ENCODE results near the gene GKN2.
"Not testable (repeated sequence)": the region's sequence is repeated elsewhere in the genome, so short reads cannot be mapped to it uniquely, and the experiment has no call there.

GKN2 gene

DNA sequence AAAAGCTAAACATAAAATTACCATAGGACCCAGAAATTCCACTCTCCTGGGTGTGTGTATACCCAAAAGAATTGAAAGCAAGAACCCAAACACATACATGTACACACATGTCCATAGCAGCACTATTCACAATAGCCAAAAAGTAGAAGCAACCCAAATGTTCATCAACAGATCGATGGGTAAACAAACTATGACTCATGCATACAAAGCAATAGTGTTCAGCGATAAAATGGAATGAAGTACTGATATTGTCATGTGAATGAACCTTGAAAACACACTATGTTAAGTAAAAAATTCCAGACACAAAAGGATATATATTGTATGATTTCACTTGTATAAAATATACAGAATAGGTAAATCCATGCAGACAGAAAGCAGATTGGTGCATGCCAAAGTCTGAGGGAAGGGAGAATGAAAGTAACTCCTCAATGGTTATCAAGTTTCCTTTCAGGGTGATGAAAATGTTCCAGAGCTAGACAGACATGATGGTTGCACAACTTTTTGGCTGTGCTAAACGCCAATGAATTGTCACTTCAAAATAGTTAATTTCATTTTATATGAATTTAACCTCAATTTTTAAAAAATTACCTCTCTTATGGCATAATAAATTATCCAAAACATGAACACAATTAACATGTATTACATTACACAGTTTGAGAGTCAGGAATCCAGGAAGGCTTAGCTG, 35.5 kb downstream of the GKN2 start:
- no peak for DNase-seq

DNA sequence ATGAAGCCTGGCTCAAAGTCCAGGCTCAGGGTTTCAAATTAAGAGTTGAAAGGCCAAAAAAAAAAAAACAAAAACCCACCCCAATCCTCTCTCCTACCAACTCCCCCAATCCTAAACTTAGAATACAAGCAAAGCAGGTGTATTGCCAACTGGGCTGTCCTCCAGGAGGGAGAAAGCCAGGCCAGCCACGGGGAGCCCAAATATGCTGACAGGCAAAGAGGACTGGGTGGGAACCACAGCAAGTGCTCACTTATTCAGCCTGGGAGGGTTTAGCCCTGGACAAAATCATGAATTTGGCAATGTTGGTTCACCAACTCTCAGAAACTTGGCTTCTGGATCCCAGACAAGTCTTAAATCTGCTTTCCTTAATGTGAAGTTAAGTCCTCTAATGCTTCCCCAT, 36.5 kb downstream of the GKN2 start:
- no peak for DNase-seq

DNA sequence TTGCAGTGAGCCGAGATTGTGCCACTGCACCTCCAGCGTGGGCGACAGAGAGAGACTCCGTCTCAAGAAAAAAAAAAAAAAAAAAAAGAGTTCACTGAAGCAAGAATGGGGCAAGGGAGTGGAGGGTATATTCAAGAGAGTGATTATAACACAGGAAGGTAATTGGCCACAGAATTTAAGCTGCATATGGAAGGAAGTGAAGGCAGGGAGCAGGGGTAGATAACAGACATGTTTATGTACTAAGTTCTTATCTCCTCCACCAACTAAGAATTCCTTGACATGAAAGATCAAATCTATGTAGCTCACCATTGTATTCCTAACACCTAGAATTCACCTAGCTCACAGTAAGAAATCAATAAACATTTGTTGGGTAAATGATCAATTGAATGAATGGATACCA, 37.3 kb downstream of the GKN2 start:
- no peak for DNase-seq

DNA sequence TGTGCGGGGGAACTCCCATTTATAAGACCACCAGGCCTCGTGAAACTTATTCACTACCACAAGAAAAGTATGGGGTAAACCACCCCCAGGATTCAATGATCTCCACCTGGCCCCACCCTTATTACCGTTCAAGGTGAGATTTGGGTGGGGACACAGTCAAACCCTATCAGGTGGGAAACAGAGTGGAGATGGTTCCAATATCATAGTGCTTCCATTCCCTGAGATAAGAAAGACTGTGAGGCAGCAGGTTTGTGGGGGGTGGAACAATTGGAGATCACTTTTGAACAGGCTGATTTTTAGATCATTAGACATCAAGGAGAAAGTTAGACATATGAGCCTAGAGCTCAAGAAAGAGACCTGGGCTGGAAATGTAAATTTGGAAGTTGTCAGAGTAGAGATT, 39.3 kb downstream of the GKN2 start:
- DNase-seq: no peak

DNA sequence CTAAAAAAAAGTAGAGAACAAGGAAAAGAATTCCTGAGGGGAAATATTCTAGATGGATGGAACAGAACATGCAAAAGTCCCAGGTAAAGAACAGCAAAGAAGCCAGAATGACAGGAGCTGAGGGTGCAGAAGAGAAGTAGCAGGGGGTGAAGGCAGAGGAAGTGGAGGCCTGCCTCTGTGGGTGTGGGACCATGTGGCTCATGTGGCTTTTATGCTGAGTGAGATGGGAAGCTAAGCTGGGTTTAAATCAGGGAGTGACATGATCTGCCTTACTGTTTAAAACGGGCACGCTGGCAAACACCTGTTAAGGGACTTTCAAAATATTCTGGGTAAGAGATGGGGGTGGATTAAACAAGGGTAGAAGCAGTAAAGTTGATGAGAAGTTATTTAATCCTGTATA, 40.0 kb downstream of the GKN2 start:
- DNase-seq: no peak

DNA sequence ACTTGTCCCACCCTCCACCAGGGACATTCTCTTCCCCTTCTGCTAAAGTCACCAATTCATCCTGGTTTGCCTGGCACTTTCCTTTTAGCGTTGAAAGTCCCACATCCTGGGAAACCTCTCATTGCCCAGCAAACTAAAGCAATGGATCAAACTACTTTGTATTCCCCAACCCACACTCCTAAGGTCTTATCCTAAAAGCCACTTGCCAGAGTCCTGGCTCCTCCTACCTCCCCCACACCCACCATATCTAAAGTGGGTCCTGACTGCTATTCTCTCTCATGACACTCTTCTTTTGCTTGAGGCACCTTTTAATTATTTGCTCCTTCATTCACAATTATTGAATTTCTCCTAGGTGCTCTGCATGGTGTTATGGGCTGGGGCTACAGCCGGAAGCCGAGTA, 40.6 kb downstream of the GKN2 start:
- DNase-seq: no peak

DNA sequence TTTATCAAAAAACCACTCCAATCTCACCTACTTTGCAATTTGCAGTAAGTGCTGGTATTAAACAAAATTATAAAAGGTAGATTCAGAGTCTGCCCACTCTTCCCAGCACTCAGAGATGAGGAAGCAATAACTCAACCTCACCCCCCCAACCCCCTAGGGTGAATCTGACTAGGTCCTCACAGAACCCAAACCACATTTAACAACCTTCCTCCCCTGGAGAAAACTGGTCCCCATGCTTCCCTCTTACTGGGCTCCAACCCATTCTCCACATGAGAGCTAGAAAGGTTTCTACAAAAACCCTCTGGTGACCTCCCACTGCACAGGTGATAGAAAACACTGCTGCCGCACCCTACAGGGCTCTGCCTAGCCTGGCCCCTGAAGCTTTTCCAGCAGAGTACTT, 41.0 kb downstream of the GKN2 start:
- DNase-seq: no peak

DNA sequence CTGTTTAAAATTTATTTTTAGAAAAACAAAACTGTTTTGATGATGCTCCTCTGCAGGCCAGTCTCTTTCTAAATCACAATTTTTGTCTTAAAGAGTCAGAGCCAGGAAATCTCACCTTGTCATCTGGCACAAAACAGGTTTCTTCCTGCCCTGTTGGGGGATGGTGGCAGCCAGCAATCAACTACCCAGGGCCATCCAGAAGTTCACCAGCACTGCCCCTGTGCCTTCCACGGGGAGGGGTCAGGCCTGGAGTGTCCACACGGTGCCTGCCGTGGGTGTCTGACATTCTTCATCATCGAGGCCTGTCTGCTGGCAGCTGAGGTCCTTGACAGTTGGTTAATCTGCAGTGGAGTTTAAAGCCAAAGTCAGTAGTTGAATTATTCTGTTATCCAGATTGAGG, 41.4 kb downstream of the GKN2 start:
- DNase-seq: no peak

DNA sequence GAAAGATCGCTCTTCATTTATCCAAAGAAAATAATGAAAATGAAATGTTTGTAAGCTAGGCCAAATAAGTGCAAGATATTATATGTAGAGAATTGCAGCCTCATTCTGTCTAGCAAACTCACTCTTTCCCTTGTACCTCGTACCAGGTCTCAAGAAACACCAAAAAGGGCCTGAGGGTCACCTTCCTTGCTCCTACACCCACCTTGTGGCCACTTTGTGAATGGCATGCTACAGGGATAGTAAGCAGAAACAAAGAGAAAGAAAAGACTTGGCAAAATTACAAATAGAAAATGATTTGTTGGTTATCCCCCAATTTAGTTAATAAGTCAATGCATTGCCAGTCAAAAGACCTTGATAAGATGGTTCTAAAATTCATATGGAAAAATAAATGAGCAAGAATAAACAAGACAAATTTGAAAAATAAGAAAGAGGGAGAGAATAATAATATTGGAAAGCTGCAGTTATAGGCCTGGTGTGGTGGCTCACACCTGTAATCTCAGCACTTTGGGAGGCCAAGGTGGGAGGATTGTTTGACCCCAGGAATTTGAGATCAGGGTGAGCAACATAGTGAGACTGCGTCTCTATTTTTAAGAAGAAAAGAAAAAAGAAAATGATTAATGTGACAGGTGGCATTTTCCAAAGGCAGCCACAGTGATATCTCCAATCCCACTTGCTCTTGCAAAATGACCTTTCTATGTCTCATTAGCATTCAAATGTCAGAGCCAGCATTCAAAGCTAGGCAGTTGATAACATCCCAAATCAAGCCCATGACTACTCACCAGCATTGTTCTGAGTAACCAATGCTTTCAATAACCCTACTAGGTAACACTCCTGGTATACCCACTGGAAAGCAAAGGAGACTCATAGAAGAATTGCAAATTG, 42.7 kb downstream of the GKN2 start:
- peak; percentile 31 for DNase-seq

DNA sequence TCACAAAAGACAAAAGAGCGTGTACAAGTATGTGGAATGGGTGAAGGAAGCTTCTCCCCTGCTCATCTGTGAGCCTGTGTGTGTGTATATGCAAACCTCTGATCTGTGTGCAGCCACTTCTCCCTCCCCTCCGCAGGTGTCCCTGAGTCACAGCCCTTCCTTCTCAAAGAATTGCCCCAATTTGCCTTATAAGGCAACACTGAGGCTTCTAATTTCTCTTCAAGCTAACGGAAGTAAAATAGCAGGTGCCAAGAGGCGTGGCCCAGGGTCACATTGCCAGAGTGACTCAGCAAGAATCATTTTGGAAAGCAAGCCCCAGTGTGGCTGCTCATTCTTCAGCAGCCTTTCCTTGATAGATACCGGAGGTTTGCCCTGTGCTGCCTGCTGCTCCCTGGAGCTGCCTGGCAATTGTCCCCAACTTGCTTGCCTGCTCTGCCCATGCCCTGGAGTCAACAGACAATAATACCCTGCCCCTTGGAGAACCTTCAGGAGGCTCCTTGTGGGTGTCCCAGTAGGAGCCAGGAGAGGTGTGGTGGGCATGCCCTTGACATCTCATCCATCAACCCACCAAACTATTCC, 44.2 kb downstream of the GKN2 start:
- DNase-seq: peak; percentile 69

DNA sequence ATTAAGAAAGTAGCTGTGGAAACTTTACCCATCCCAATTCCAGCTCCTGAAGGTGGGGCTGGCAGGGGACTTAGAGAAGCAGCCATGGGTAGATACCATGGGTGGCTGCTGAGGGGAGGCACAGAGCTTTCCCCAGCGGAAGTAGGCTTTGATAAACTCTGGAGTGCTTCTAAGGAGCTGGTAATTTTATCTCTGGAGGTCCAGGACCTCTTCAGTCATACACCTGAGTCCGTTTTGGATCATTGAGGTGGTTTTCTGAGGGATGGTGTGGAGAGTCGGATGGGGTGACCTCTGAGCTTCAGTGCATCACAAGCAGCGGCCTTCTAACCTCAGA, 44.8 kb downstream of the GKN2 start:
- DNase-seq: no peak

DNA sequence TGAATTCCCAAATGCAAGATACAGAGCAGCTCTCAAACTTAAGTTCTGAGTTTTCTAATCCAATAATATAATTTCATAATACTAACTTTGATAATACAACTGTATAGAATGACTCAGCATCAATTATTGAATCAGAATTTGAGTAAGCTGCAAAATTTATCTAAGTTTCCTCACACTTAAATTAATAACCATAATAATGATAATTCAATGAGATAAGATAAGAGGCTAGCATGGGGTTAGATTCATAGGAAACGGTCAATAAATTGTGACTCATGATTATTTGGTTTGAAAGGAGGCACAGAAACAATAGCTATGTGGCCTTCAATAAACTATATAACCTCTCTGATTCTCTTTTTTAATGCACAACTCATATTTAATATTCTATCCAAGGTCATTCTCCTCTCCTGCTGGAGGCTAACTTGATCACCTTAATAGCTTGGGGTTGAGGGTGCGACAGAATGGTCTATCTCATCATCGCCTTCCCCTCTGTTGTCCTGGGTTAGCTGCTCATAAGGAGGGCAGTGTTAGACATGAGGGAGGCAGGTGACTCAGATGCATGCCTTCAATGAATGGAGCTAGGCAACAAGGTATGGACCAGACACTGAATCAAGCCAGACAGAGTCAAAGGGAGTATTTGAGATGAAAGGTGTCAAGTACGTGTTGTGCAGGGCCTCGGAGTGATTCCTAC, 45.3 kb downstream of the GKN2 start:
- DNase-seq: no peak

DNA sequence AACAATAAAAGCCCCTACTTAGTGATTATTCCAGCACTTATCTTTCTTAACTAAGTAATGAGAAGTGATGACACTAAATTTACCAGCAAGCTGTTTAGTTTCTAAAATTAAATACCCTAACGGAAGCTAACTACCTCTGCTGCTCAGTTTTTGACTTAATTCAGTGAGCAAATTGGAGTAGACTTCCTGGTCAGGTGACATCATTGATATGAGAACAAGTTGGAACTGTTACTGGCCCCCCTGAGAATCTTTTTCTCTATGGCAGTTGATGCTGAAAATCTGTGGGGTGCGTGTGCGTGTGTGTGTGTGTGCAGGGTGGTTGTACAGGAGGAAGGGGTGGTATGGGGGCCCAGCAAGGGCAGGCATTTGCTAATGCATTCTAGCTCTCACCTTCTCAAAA, 46.0 kb downstream of the GKN2 start:
- DNase-seq: no peak

DNA sequence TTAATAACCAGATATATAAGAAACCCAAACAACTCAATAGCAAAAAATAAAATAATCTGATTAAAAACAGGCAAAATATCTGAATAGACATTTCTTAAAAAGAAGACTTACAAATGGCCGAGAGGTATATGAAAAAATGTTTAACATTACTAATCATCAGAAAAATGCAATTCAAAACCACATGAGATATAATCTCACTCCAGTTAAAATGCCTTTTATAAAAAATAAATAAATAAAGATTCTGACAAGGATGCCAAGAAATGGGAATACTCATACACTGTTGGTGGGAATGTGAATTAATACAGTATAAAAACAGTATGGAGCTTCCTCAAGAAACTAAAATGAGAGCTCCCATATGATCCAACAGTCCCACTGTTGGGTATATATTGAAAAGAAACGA, 47.6 kb downstream of the GKN2 start:
- DNase-seq: no peak

DNA sequence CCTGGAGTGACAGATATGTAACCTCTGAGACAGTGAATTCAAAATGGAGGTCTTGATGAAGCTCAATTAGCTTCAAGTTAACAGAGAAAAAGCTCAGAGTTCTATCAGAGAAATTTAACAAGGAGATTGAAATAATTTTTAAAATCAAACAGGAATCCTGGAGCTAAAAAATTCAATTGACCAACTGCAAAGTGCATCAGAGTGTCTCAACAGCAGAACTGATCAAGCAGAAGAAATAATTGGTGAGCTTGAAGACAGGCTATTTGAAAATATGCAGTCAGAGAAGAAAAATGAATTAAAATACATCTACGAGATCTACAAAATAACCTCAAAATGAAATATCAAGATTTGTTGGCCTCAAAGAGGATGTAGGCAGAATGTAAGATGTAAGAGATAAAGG, 51.1 kb downstream of the GKN2 start:
- no peak for DNase-seq

DNA sequence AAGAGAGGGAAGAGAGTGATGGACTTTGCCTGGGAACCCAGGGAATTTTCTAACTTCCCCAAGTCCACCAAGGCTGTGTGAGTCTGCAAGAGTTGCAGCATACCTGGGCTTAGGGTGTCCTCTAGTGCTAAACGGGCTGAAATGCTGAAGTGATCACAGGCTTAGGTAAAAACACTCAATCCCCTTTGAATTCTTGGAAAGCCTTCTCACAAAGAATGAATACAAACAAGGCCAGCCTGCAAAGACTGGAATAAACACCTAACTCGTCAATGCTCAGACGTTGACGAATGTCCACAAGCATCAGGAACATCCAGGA, 51.5 kb downstream of the GKN2 start:
- no peak for DNase-seq

DNA sequence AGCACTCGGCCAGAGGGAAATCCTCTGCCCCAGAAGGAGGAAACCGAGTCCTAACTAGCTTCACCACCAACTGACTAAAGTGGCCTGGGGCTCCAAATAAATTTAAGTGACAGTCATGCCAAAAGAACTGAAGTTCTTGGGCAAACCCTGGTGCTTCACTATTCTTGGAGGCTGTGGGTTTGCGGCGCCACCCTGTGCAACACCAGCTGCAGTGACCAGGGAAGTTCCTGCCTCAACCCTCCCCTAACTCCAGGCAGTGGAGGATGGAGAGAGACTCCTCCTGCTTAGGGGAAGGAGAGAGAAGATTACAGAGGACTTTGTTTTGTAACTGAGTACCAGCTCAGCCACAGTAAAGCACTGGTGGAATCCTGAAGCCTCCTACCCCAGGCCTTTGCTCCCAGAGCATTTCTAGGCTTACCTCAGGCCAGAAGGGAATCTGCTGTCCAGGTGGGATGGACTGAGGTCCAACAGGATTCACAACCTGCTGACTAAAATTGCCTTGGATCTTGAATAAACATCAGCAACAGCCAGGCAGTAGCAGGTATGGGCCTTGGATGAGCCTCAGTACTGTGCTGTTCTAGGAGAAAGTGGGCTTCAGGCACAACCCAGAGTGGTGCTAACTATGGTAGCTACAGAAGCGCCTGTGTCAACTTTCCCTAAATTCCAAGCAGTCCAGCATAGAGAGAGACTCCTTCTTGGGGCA, 52.0 kb downstream of the GKN2 start:
- no peak for DNase-seq

DNA sequence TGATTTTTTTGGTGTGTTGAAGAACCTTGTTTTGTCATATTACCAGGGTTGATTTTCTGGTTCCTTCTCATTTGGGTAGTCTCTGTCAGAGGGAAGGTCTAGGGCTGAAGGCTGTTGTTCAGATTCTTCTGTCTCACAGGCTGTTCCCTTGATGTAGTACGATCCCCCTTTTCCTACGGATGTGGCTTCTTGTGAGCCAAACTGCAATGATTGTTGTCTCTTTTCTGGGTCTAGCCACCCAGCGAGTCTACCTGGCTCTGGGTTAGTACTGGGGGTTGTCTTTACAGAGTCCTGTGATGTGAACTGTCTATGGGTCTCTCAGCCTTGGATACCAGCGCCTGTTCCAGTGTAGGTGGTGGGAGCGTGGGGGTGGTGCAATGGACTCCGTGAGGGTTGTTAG, 56.7 kb downstream of the GKN2 start:
- DNase-seq: not testable (repeated sequence)

Data from NCI-H510A (cell line).